ENCODE measurements around the gene RPRML.
"Not testable (repeated sequence)": the region's sequence is repeated elsewhere in the genome, so short reads cannot be mapped to it uniquely, and the experiment has no call there.

Gene RPRML

GRCh38 chr17:46979147-46979863, at the start of gene RPRML:
TSS of gene RPRML (minus strand) at chr17:46979253. CDS start at chr17:46979007, 246 bp downstream.
- peak; percentile 40 for DNase-seq

GRCh38 chr17:47016966-47017365, 37.9 kb upstream of the RPRML start:
- not testable (repeated sequence) for DNase-seq

GRCh38 chr17:47013341-47013740, 34.3 kb upstream of the RPRML start:
- no peak for DNase-seq

- no peak for DNase-seq
These were observed 33.4 kb upstream of the RPRML start for GRCh38 chr17:47012457-47012856.

GRCh38 chr17:47009759-47010594, 30.9 kb upstream of the RPRML start:
- no peak for DNase-seq

GRCh38 chr17:47004906-47005305, 25.9 kb upstream of the RPRML start:
- DNase-seq: no peak

GRCh38 chr17:47003864-47004263, 24.8 kb upstream of the RPRML start:
- DNase-seq: not testable (repeated sequence)

- DNase-seq: no peak
These were observed 17.0 kb upstream of the RPRML start for GRCh38 chr17:46995841-46996571.

- no peak for DNase-seq
These were observed 15.9 kb upstream of the RPRML start for GRCh38 chr17:46994993-46995392.

- DNase-seq: no peak
These were observed 12.6 kb upstream of the RPRML start for GRCh38 chr17:46991617-46992016.

GRCh38 chr17:46989637-46990431, 10.8 kb upstream of the RPRML start:
- no peak for DNase-seq

- DNase-seq: not testable (repeated sequence)
These were observed 8.9 kb upstream of the RPRML start for GRCh38 chr17:46987927-46988326.

GRCh38 chr17:46986366-46986765, 7.3 kb upstream of the RPRML start:
- DNase-seq: no peak

GRCh38 chr17:46984892-46985291, 5.8 kb upstream of the RPRML start:
- no peak for DNase-seq

- no peak for DNase-seq
These were observed 5.3 kb upstream of the RPRML start for GRCh38 chr17:46984341-46984740.

GRCh38 chr17:46983782-46984181, 4.7 kb upstream of the RPRML start:
- no peak for DNase-seq

GRCh38 chr17:46982577-46982976, 3.5 kb upstream of the RPRML start:
- DNase-seq: no peak

GRCh38 chr17:46978489-46979146, 435 bp downstream of the RPRML start:
- DNase-seq: no peak

GRCh38 chr17:46977750-46978488, 1.1 kb downstream of the RPRML start:
- DNase-seq: no peak

GRCh38 chr17:46977348-46977747, 1.7 kb downstream of the RPRML start:
- DNase-seq: no peak

GRCh38 chr17:46976626-46977270, 2.3 kb downstream of the RPRML start:
- no peak for DNase-seq

Data from stimulated activated CD4-positive, alpha-beta T cell treated with anti-CD3 and anti-CD28 coated beads, Interleukin-4, amount 100 ng/mL, for 1 hour (primary cell).